K562 (cell line): Measurements from ENCODE around the gene PPIL6. TPM values are rescaled to one million over a fixed set of nuclear protein-coding genes. Genes with fewer than 3 reads are reported as not detected.
A peak's percentile ranks its signal among the peaks of the same experiment; 100 is the strongest.

Source experiments
- ATAC-seq: fragments of 200-7000 bp; cut with Tn5 transposase; 3 replicates; pipeline ENCODE4 v1.9.1; 2020; ENCODE audit warnings: moderate library complexity
- BruUV-seq: library from RNA; stranded (reverse); fragments of 400-500 nt; replicated peaks from 2 replicates; lab custom pipeline; 2021; lab: Mats Ljungman, UMichigan
- CTCF ChIA-PET: fragments of 300-600 bp; formaldehyde crosslinking; extraction: SDS; loops from one replicate; lab custom pipeline; 2021; ENCODE audit warnings: low intra/inter-chr PET ratio; lab: Yijun Ruan, JAX
- POLR2A ChIA-PET: fragments of 300-600, 350-650 bp; sonication (Branson Sonifier 250); formaldehyde crosslinking; extraction: SDS; loops from one replicate; lab custom pipeline; 2021; ENCODE audit warnings: antibody characterized with exemption, inconsistent platforms; lab: Yijun Ruan, JAX
- DNase-seq, 4 experiments: peaks; one replicate each; pipeline versions ENCODE4 v3.0.0 to v3.0.0-alpha.2; 2011 to 2018; ENCODE audit warnings: low spot score in 3 of 4, mixed read lengths in 3 of 4; ENCODE audit errors: extremely low read depth in 1 of 4
- FAIRE-seq: peaks from 2 replicates; lab custom pipeline; 2011; peaks lifted over from hg19 to GRCh38; lab: Jason Lieb, UNC
- H2AFZ ChIP-seq: 2 replicates; pipeline ENCODE4 v1.6.0; 2011; ENCODE audit warnings: low read depth, low read length, control low read depth, inconsistent platforms
- H3K27ac ChIP-seq: fragments of 200-600 bp; 3 replicates; pipeline ENCODE4 v1.8.0; 2011; ENCODE audit warnings: low read depth, mild to moderate bottlenecking, control low read depth, inconsistent platforms, low read length, moderate library complexity, mixed read lengths; ENCODE audit errors: extremely low read depth
- H3K27me3 ChIP-seq, 2 experiments: fragments of 300-600 bp in 1 of 2; 2 replicates in 1 of 2; 3 replicates in 1 of 2; pipeline versions ENCODE4 v1.6.0 to v1.8.0; 2011; ENCODE audit warnings: inconsistent platforms in 2 of 2, low read length in 2 of 2, mild to moderate bottlenecking in 1 of 2, mixed read lengths in 1 of 2, moderate library complexity in 1 of 2; ENCODE audit not compliant: control insufficient read depth in 2 of 2, insufficient read depth in 2 of 2
- H3K36me3 ChIP-seq: fragments of 300-600 bp; 3 replicates; pipeline ENCODE4 v1.8.0; 2011; ENCODE audit warnings: mild to moderate bottlenecking, low read length, inconsistent platforms; ENCODE audit not compliant: control insufficient read depth, insufficient read depth
- H3K4me1 ChIP-seq, 2 experiments: fragments of 200-600 bp in 1 of 2; replicated peaks in 1 of 2; 2 replicates in 1 of 2; 3 replicates in 1 of 2; pipeline versions ENCODE4 v1.5.1 to v1.8.0; 2011; ENCODE audit warnings: inconsistent platforms in 2 of 2, low read length in 2 of 2, mild to moderate bottlenecking in 1 of 2, mixed read lengths in 1 of 2, moderate library complexity in 1 of 2; ENCODE audit not compliant: control insufficient read depth in 2 of 2, insufficient read depth in 2 of 2
- H3K4me2 ChIP-seq: 2 replicates; pipeline ENCODE4 v1.6.1; 2011; ENCODE audit warnings: low read length, control low read depth, inconsistent platforms, mixed read lengths; ENCODE audit not compliant: insufficient read depth
- H3K4me3 ChIP-seq: fragments of 200-600 bp; sonication (generic), shearing (Covaris generic); 2 replicates; pipeline ENCODE4 v1.5.1; 2016; ENCODE audit warnings: control low read depth, inconsistent platforms
- H3K79me2 ChIP-seq: fragments of 200-600 bp; 3 replicates; pipeline ENCODE4 v1.8.0; 2011; ENCODE audit warnings: low read length, inconsistent platforms; ENCODE audit not compliant: control insufficient read depth, insufficient read depth
- H3K9ac ChIP-seq, 2 experiments: 2 replicates each; pipeline versions ENCODE4 v1.6.0 to v1.6.1; 2011; ENCODE audit warnings: low read depth in 2 of 2, low read length in 2 of 2, control low read depth in 1 of 2, inconsistent platforms in 1 of 2, mild to moderate bottlenecking in 1 of 2, mixed read lengths in 1 of 2; ENCODE audit not compliant: insufficient read depth in 1 of 2
- H3K9me1 ChIP-seq: one replicate; pipeline ENCODE4 v1.6.0; 2011; ENCODE audit warnings: inconsistent platforms, mild to moderate bottlenecking, low read length, moderate library complexity; ENCODE audit not compliant: control insufficient read depth, insufficient read depth
- H3K9me3 ChIP-seq: replicated peaks from 2 replicates; pipeline ENCODE4 v1.5.1; 2011; ENCODE audit warnings: low read depth, low read length, inconsistent platforms; ENCODE audit not compliant: control insufficient read depth, insufficient read depth
- H4K20me1 ChIP-seq: replicated peaks from 2 replicates; pipeline ENCODE4 v1.6.1; 2011; ENCODE audit warnings: low read length, inconsistent platforms, mixed read lengths; ENCODE audit not compliant: control insufficient read depth, insufficient read depth
- ARID1B ChIP-seq: fragments of 450-650 bp; IDR thresholded peaks from 2 replicates; pipeline ENCODE4 v1.6.1; 2016; ENCODE audit warnings: antibody characterized with exemption, mild to moderate bottlenecking, inconsistent platforms
- EZH2 ChIP-seq: IDR thresholded peaks from 2 replicates; pipeline ENCODE4 v1.6.1; 2012; ENCODE audit warnings: low read depth, mild to moderate bottlenecking, inconsistent platforms, low read length, borderline replicate concordance
- HEY1 ChIP-seq: fragments of 250-450 bp; sonication (Bioruptor Pico); IDR thresholded peaks from 2 replicates; pipeline ENCODE4 v1.5.0; 2020; ENCODE audit warnings: mild to moderate bottlenecking, moderate library complexity, borderline replicate concordance
- NFATC3 ChIP-seq: fragments of 450-650 bp; IDR thresholded peaks from 2 replicates; pipeline ENCODE4 v1.6.1; 2017; ENCODE audit warnings: mild to moderate bottlenecking
- RREB1 ChIP-seq: fragments of 250-450 bp; sonication (Bioruptor Pico); IDR thresholded peaks from 2 replicates; pipeline ENCODE4 v1.4.0; 2020
- TAL1 ChIP-seq: fragments of 450-650 bp; IDR thresholded peaks from 2 replicates; pipeline ENCODE4 v1.6.1; 2016; ENCODE audit warnings: mild to moderate bottlenecking
- ZNF217 ChIP-seq: sonication (generic); formaldehyde crosslinking; IDR thresholded peaks from 2 replicates; pipeline ENCODE4 v1.8.0; 2022; ENCODE audit warnings: mild to moderate bottlenecking, missing genetic modification reagents
- ZNF316 ChIP-seq: fragments of 450-650 bp; IDR thresholded peaks from 2 replicates; pipeline ENCODE4 v1.6.1; 2016
- ZNF347 ChIP-seq: fragments of 450-650 bp; formaldehyde crosslinking; IDR thresholded peaks from 2 replicates; pipeline ENCODE4 v1.4.0; 2020; ENCODE audit warnings: low read depth, mild to moderate bottlenecking, moderate library complexity
- ZNF551 ChIP-seq: fragments of 250-450 bp; sonication (Bioruptor Pico); IDR thresholded peaks from 2 replicates; pipeline ENCODE4 v1.5.0; 2021; ENCODE audit warnings: mild to moderate bottlenecking, moderate library complexity
- ZNF609 ChIP-seq: sonication (generic); formaldehyde crosslinking; IDR thresholded peaks from 2 replicates; pipeline ENCODE4 v1.8.1; 2023; ENCODE audit warnings: missing genetic modification reagents, mild to moderate bottlenecking, borderline replicate concordance
- whole genome bisulfite sequencing: fragments of 100-300 bp; shearing (Covaris generic); methylation state at CpG from one replicate; pipeline ENCODE4 v1.1.6; 2016; ENCODE audit warnings: low coverage, mixed read lengths; ENCODE audit not compliant: insufficient coverage; ENCODE audit errors: missing lambda C conversion rate; 5-methylcytosine and 5-hydroxymethylcytosine counted together
- in situ Hi-C: fragments of 300-500 bp; cut with MboI; formaldehyde crosslinking; loops from 4 replicates; pipeline ENCODE4 v1.15.0; 2018; ENCODE audit warnings: inconsistent platforms, mixed read lengths
- intact Hi-C: fragments of 100-400 bp; cut with micrococcal nuclease; formaldehyde crosslinking; loops from 2 replicates; pipeline ENCODE4 v1.14.2; 2022
- polyA plus RNA-seq, 8 experiments: library from polyadenylated mRNA; depleted of rRNA in 4 of 8; stranded (reverse) in 5 of 8; unstranded in 3 of 8; fragments of >200 nt; fragmentation: Nextera tagmentation in 2 of 8; fragmentation: Illumina TruSeq in 1 of 8; extraction: Ambion mirVana in 2 of 8; extraction: Trizol in 1 of 8; gene quantifications; 2 replicates each; pipeline versions ENCODE4 v1.2.1 to v1.2.3, GENCODE V29; 2011 to 2014; ENCODE audit warnings: inconsistent platforms in 1 of 8, missing spikeins in 1 of 8
- total RNA-seq, 7 experiments: library from RNA; depleted of rRNA in 6 of 7; stranded (reverse); fragments of >200 nt in 6 of 7; fragmentation: Illumina TruSeq in 2 of 7; extraction: Trizol in 2 of 7; gene quantifications; 2 replicates each; pipeline versions ENCODE4 v1.2.1 to v1.2.3, GENCODE V29; 2011 to 2021; ENCODE audit warnings: low replicate concordance in 1 of 7

PPIL6 gene
- total and polyA plus RNA-seq, 9 of the 15 experiments (the other 6 are each of a cell fraction or from before 2014, with no cell fraction given), result 0.03 to 0.98 (median 0.41) TPM; not detected in 1

GRCh38 chr6:109351231-109352130 is 88.9 kb downstream of the PPIL6 start:
- H4K20me1 ChIP-seq, result no peaks in the 10 kb centered on the region
- peaks cover 12% of the 10 kb centered on the region; the same call in 2 of the 3 replicates for H3K36me3 ChIP-seq
- in situ Hi-C loops, result no loop called here
- ChIA-PET POLR2A (interaction anchor here (0.6 to 3.9 kb wide), 11 partner anchors 9 to 50 kb away, joined by 3 to 32 read pairs (median 5); partner anchors contain the start of gene CD164), CTCF (no interaction called here)
- peak overlapping the region; percentile 7; the same call in 2 of the 3 replicates for H3K27ac ChIP-seq
- DNase-seq (peak in 2 of 4 experiments; percentile 63 to 68), FAIRE-seq (no peak), ATAC-seq (peak; percentile 63)
- WGBS, result 61% methylated on average over 5 of the region's 5 CpGs
- H3K4me1 ChIP-seq, result peaks cover 26 to 45% of the 10 kb centered on the region in 2 experiments
- BruUV-seq, result no TSS peak
- H2AFZ ChIP-seq, result no peak overlapping the region
- H3K9ac ChIP-seq, result no peak overlapping the region
- intact Hi-C loops, result no loop called here
- no peak overlapping the region for H3K4me3 ChIP-seq
- H3K9me1 ChIP-seq, result no peaks in the 10 kb centered on the region
- no peak overlapping the region; the same call in 1 of the 2 replicates for H3K4me2 ChIP-seq
- H3K79me2 ChIP-seq, result no peaks in the 10 kb centered on the region
- no peaks in the 10 kb centered on the region for H3K27me3 ChIP-seq
- H3K9me3 ChIP-seq, result 0 out of 2 replicates have a peak, but pooled peaks cover 2% of the 10 kb centered on the region
- TF ChIP-seq HEY1 (CRISPR knock-in tag), result no peak
- no peak for TF ChIP-seq ZNF551 (CRISPR knock-in tag)
- no peak for TF ChIP-seq TAL1
- no peak for TF ChIP-seq RREB1 (CRISPR knock-in tag)
- TF ChIP-seq EZH2, result no peak
- TF ChIP-seq ZNF609 (CRISPR knock-in tag), result no peak
- TF ChIP-seq NFATC3, result no peak
- TF ChIP-seq ZNF217 (CRISPR knock-in tag), result no peak
- no peak for TF ChIP-seq ZNF316
- TF ChIP-seq ZNF347 (CRISPR knock-in tag), result no peak
- 0 out of 2 replicates have a peak, but pooled peaks have one; percentile 11 for TF ChIP-seq ARID1B
